HUES48 (cell line): Measurements from ENCODE around the gene PSMA5.
A peak's percentile ranks its signal among the peaks of the same experiment; 100 is the strongest.
"Not testable (repeated sequence)": the region's sequence is repeated elsewhere in the genome, so short reads cannot be mapped to it uniquely, and the experiment has no call there.

Experiments used
- H3K27ac ChIP-seq: one replicate; pipeline ENCODE4 v1.7.0; 2013; ENCODE audit warnings: low read depth, low read length, inconsistent platforms
- H3K27me3 ChIP-seq: 2 replicates; pipeline ENCODE4 v1.6.1; 2013; ENCODE audit warnings: mild to moderate bottlenecking, low read length; ENCODE audit not compliant: control insufficient read depth, insufficient read depth
- H3K36me3 ChIP-seq: 2 replicates; pipeline ENCODE4 v1.6.1; 2013; ENCODE audit warnings: low read length; ENCODE audit not compliant: control insufficient read depth, insufficient read depth
- H3K4me1 ChIP-seq: 2 replicates; pipeline ENCODE4 v1.6.1; 2013; ENCODE audit warnings: mild to moderate bottlenecking, low read length; ENCODE audit not compliant: control insufficient read depth, insufficient read depth
- H3K4me3 ChIP-seq: 2 replicates; pipeline ENCODE4 v1.5.1; 2013; ENCODE audit warnings: mild to moderate bottlenecking, low read depth, low read length
- H3K9ac ChIP-seq: 2 replicates; pipeline ENCODE4 v1.6.1; 2013; ENCODE audit warnings: mild to moderate bottlenecking, low read depth, low read length, moderate library complexity
- H3K9me3 ChIP-seq: 2 replicates; pipeline ENCODE4 v1.6.1; 2013; ENCODE audit warnings: low read length; ENCODE audit not compliant: control insufficient read depth, insufficient read depth

The PSMA5 gene

DNA sequence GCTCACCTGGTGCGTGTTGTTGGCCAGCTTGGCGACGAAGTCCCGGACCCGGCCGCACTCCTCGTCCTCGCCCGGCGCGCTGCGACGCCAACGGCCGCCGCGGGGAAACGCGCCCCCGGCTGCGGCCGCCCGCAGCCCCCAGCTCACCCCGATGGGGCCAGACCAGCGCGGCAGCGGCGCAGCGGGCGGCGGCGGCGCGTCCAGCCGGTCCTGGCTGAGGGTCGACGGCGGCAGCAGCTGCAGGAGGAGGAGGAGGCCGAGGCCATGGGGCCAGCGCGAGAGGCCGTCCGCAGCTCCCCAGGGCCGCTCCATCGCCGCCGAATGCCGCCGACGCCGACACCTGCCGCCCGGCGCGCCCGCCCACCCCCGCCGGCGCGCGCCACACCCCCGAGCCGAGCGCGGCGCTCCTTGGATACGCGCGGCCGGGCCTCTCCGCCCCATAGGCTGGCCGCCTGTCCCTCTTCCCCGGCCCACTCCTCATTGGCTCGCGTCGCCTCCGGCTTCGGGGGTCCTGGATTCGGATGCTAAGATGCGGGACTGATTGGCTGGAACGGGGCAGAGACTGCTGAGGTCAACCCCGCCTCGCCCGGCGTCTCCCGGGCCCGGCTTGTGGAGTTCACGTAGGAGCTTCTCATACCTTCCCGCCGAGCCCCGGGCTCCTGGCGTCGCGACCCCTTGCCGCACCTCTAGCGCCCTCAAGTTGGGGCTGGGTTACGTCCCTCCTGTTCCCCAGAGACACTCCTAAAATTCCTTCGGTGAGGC is 28.5 kb downstream of the PSMA5 start, which contains the start of gene SORT1:
TSS of gene SORT1 (minus strand) at position 338 of the 762 bp plus-strand sequence. CDS start at position 312, 26 bp downstream.
- Histone ChIP-seq H3K9ac (peak within 1 kb of the TSS; percentile 70), H3K4me1 (peaks cover 18% of the 10 kb centered on the region), H3K9me3 (no peaks in the 10 kb centered on the region), H3K4me3 (peak within 1 kb of the TSS; percentile 67), H3K27ac (peak within 1 kb of the TSS; percentile 96), H3K27me3 (no peaks in the 10 kb centered on the region), H3K36me3 (peaks cover 19% of the 10 kb centered on the region)

GRCh38 chr1:109396871-109397580 is 29.2 kb downstream of the PSMA5 start:
- peaks cover 13% of the 10 kb centered on the region for H3K36me3 ChIP-seq
- no peaks in the 10 kb centered on the region for H3K27me3 ChIP-seq
- H3K4me1 ChIP-seq: peaks cover 18% of the 10 kb centered on the region
- peak overlapping the region; percentile 67 for H3K4me3 ChIP-seq
- no peak overlapping the region for H3K9ac ChIP-seq
- no peak overlapping the region for H3K27ac ChIP-seq
- H3K9me3 ChIP-seq: no peaks in the 10 kb centered on the region

- peak overlapping the region; percentile 67 for H3K4me3 ChIP-seq
- H3K27ac ChIP-seq: no peak overlapping the region
- H3K9me3 ChIP-seq: no peaks in the 10 kb centered on the region
- no peak overlapping the region for H3K9ac ChIP-seq
- H3K4me1 ChIP-seq: peaks cover 18% of the 10 kb centered on the region
- no peaks in the 10 kb centered on the region for H3K27me3 ChIP-seq
- peaks cover 8% of the 10 kb centered on the region for H3K36me3 ChIP-seq
Observed at GRCh38 chr1:109396513-109396839, 29.8 kb downstream of the PSMA5 start.

DNA sequence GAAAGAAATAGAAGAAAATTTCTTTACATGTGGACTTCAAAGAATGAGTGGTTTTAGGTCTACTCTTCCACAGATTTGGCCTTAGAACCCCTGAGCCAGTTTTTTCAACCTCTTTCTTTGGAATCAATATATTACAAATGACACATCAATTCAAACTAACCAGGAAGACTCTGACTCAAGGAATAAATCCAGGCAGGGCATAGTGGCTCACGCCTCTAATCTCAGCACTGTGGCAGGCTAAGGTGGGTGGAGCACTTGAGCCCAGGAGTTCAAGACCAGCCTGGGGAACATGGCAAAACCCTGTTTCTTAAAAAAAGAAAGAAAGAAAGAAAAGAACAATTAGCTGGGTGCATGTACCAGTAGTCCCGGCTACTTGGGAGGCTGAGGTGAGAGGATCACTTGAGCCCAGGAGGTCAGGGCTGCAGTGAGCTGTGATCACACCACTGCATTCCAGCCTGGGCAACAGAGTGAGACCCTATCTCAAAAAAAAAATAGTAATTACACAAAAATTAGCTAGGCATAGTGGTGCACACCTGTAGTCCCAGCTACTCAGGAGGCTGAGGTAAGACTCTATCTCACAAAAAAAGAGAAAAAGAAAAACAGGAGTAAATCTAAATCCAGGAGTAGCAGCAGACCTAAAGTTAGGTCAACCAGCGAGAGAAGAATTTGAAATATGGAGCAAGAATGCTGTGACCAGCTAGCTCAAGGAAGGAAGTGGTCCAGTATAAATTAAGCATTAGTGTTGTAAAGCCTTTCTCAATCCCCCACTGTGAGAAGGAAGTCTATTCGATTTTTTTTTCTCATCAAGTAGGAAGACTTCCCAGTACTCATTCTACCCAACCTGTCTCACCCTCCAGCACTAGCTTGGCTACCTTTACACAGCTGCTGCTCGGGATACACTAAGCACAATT is 30.4 kb downstream of the PSMA5 start:
- H3K4me1 ChIP-seq: peaks cover 18% of the 10 kb centered on the region
- H3K27ac ChIP-seq: no peak overlapping the region
- H3K36me3 ChIP-seq: peaks cover 1% of the 10 kb centered on the region
- no peaks in the 10 kb centered on the region for H3K27me3 ChIP-seq
- H3K9me3 ChIP-seq: no peaks in the 10 kb centered on the region
- H3K9ac ChIP-seq: no peak overlapping the region
- peak overlapping the region; percentile 67 for H3K4me3 ChIP-seq

- H3K9ac ChIP-seq: not testable (repeated sequence)
- H3K4me1 ChIP-seq: peaks cover 18% of the 10 kb centered on the region
Observed at GRCh38 chr1:109395282-109395599, 31.0 kb downstream of the PSMA5 start.

GRCh38 chr1:109394591-109395281 is 31.5 kb downstream of the PSMA5 start:
- peaks cover 18% of the 10 kb centered on the region for H3K4me1 ChIP-seq
- no peak overlapping the region for H3K4me3 ChIP-seq
- H3K9me3 ChIP-seq: no peaks in the 10 kb centered on the region
- H3K9ac ChIP-seq: no peak overlapping the region
- no peak overlapping the region for H3K27ac ChIP-seq
- H3K27me3 ChIP-seq: no peaks in the 10 kb centered on the region
- H3K36me3 ChIP-seq: no peaks in the 10 kb centered on the region; the same call in none of the 2 replicates

More at GRCh38 chr1:109395282-109395599, 31.0 kb downstream of the PSMA5 start:
- not testable (repeated sequence) for H3K27me3 ChIP-seq, H3K9me3 ChIP-seq, H3K27ac ChIP-seq, H3K36me3 ChIP-seq, H3K4me3 ChIP-seq

GRCh38 chr1:109393617-109394233 is 32.5 kb downstream of the PSMA5 start:
- no peaks in the 10 kb centered on the region for H3K9me3 ChIP-seq
- H3K9ac ChIP-seq: no peak overlapping the region
- H3K4me1 ChIP-seq: peaks cover 12% of the 10 kb centered on the region
- H3K36me3 ChIP-seq: no peaks in the 10 kb centered on the region; the same call in none of the 2 replicates
- H3K27me3 ChIP-seq: no peaks in the 10 kb centered on the region
- H3K4me3 ChIP-seq: no peak overlapping the region
- H3K27ac ChIP-seq: no peak overlapping the region

- Histone ChIP-seq H3K4me3 (no peak overlapping the region), H3K9me3 (no peaks in the 10 kb centered on the region), H3K9ac (no peak overlapping the region), H3K27ac (no peak overlapping the region), H3K36me3 (no peaks in the 10 kb centered on the region; the same call in none of the 2 replicates), H3K4me1 (peaks cover 8% of the 10 kb centered on the region), H3K27me3 (no peaks in the 10 kb centered on the region)
Observed at GRCh38 chr1:109392788-109393616, 33.2 kb downstream of the PSMA5 start.

DNA sequence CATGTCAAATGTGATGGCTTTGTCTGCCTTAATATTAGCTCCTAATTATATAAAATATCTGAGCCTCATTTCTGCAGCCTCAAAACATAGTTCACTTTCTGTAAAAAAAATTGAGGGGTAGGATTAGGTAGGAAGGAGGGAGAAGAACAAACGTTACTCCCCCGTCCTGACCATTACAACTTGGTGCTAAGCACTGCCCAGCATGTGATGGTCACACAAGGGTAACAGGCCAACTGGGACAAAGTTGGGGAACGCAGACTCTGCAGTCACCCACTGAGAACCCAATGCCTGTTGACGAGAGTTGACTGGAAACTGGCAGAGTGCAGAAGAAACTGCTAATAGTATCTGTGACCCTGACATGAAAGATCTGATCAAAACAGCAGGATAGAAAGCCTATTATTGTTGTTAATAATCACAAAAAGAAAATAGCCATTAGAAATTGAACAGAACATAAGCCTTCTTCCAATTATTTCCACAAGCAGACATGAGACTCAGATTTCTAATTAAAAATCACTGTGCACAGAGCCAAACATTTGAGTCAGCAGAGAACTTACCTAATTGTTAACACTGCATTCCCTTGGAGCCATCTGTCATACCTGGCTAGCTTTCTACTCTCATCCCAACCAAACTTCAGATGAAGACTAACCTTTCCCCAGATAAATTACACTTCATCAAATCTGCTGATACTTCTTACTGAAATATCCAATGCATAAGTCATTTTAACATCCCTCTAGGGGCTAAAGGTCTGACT is 34.0 kb downstream of the PSMA5 start:
- peaks cover 8% of the 10 kb centered on the region for H3K4me1 ChIP-seq
- H3K9me3 ChIP-seq: no peaks in the 10 kb centered on the region
- H3K36me3 ChIP-seq: no peaks in the 10 kb centered on the region; the same call in none of the 2 replicates
- no peaks in the 10 kb centered on the region for H3K27me3 ChIP-seq
- H3K4me3 ChIP-seq: no peak overlapping the region
- no peak overlapping the region for H3K27ac ChIP-seq
- no peak overlapping the region for H3K9ac ChIP-seq
